HG03460 (cell line): Measurements from ENCODE around the gene AP2B1.

Source experiments
- ATAC-seq: cut with Tn5 transposase; IDR thresholded peaks from one replicate; pipeline ENCODE4 v1.9.1; 2021; ENCODE audit not compliant: unreplicated experiment

The AP2B1 gene

GRCh38 chr17:35627417-35627816, 40.3 kb downstream of the AP2B1 start:
- no peak for ATAC-seq

GRCh38 chr17:35630530-35631148, 43.5 kb downstream of the AP2B1 start:
- ATAC-seq, result no peak

GRCh38 chr17:35641032-35641431, 53.9 kb downstream of the AP2B1 start:
- ATAC-seq, result no peak

- no peak for ATAC-seq
Observed at GRCh38 chr17:35645923-35646322, 58.8 kb downstream of the AP2B1 start.

- no peak for ATAC-seq
Observed at GRCh38 chr17:35651467-35651866, 64.3 kb downstream of the AP2B1 start.

- ATAC-seq, result no peak
Observed at GRCh38 chr17:35653619-35654361, 66.7 kb downstream of the AP2B1 start.

- no peak for ATAC-seq
Observed at GRCh38 chr17:35655303-35655702, 68.2 kb downstream of the AP2B1 start.

GRCh38 chr17:35660902-35661301, 73.8 kb downstream of the AP2B1 start:
- ATAC-seq, result no peak

GRCh38 chr17:35664685-35665084, 77.6 kb downstream of the AP2B1 start:
- ATAC-seq, result no peak

GRCh38 chr17:35665662-35666061, 78.5 kb downstream of the AP2B1 start:
- ATAC-seq, result no peak

- no peak for ATAC-seq
Observed at GRCh38 chr17:35666070-35666469, 78.9 kb downstream of the AP2B1 start.

- no peak for ATAC-seq
Observed at GRCh38 chr17:35666967-35667532, 79.9 kb downstream of the AP2B1 start.

GRCh38 chr17:35668802-35669201, 81.7 kb downstream of the AP2B1 start:
- no peak for ATAC-seq

- ATAC-seq, result no peak
Observed at GRCh38 chr17:35674552-35674951, 87.4 kb downstream of the AP2B1 start.

GRCh38 chr17:35676441-35676840, 89.3 kb downstream of the AP2B1 start:
- no peak for ATAC-seq

GRCh38 chr17:35679007-35679682, 92.0 kb downstream of the AP2B1 start:
- no peak for ATAC-seq

GRCh38 chr17:35683591-35683990, 96.5 kb downstream of the AP2B1 start:
- ATAC-seq, result no peak

GRCh38 chr17:35684055-35684802, 97.1 kb downstream of the AP2B1 start:
- no peak for ATAC-seq

- no peak for ATAC-seq
Observed at GRCh38 chr17:35692512-35693210, 105.5 kb downstream of the AP2B1 start.

- no peak for ATAC-seq
Observed at GRCh38 chr17:35693662-35694061, 106.5 kb downstream of the AP2B1 start.

GRCh38 chr17:35694906-35695305, 107.8 kb downstream of the AP2B1 start:
- no peak for ATAC-seq
